PC-3 (cell line): ENCODE measurements around the gene PRSS38.

Source experiments
- CTCF ChIP-seq: fragments of 300-600 bp; sonication (generic); conservative IDR thresholded peaks from 2 replicates; pipeline ENCODE4 v1.5.1; 2017; ENCODE audit warnings: antibody characterized with exemption, low read depth, mild to moderate bottlenecking, low read length
- EZH2 ChIP-seq: fragments of 300-600 bp; sonication (generic); IDR thresholded peaks from one replicate; pipeline ENCODE4 v1.6.1; 2017; ENCODE audit warnings: antibody characterized with exemption, mild to moderate bottlenecking, low read length; ENCODE audit not compliant: unreplicated experiment

- TF ChIP-seq EZH2: no peak
- no peak for TF ChIP-seq CTCF
Measured at GRCh38 chr1:227768125-227768439, 47.4 kb upstream of the PRSS38 start.
